Measurements from ENCODE around the gene PRSS27.

Gene PRSS27

DNA sequence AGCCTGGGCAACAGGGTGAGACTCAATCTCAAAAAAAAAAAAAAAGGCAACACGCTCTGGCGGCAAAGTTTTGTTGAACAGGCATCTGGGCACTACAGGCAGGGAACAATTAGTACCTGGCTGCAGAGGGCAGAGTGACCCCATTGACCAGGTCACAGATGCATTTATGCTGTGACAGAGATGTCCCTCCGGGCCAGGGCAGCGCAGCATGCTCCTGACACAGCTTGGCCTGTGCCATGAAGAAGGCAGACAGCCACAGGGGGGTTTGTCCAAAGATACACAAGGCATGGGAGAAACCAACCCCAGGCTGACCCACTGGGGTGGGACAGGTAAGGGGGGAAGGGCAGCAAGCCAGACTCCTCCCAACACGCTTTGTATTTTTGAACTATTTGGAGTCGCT lies 24.7 kb upstream of the PRSS27 start:
- H3K27me3 Mint-ChIP-seq (ENCODE audit: low read depth), result peaks cover 3% of the 10 kb centered on the region
- no peak overlapping the region for H3K27ac Mint-ChIP-seq
- H3K9me3 Mint-ChIP-seq, result no peaks in the 10 kb centered on the region
- peaks cover 4% of the 10 kb centered on the region for H3K4me1 Mint-ChIP-seq
- no peak for TF ChIP-seq CTCF (IDR thresholded peaks at IDR 0.05; ENCODE audit: unreplicated experiment in 3 of 3)
- no peak overlapping the region for H3K4me3 Mint-ChIP-seq
- peaks cover 3% of the 10 kb centered on the region for H3K36me3 Mint-ChIP-seq (ENCODE audit: low read depth)

DNA sequence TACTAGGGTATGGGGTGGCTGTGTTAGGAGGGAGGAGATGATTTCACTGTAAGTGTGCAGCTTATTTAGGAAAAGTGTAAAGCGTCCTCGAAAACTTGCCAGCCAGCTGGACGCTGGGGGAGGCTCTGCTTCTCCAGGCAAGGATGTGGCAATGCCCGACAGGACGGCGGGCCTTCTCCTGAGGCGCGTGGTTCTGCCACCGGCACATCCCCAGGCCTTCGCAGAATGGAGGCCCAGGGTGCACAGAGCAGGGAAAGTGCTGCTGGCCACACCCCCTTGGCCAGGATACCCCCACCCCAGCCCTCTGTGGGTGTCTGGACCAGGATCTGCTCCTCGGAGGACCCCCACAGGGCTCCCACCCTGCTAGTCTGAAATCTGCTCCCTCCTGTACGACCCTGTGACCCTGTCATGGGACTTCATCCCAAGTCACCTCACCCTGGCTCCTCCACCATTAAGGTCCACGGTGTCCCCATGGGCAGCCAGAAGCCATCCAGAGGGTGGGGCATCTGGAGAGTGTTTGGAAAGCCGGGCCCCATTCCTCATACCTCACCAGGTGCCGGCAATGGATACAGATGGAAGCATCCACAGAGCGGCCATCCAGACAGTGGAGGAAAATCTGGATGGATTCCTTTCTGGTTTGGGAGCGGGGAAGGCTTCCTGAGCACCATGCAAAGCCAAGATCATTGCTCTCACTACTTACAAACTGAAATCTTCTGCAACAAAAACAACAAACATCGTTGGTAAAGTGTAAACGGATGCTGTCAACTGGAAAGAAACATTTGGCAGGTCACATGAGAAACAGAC lies 23.2 kb upstream of the PRSS27 start:
- H3K4me3 Mint-ChIP-seq, result peak overlapping the region in 1 of 3 experiments; percentile 14

DNA sequence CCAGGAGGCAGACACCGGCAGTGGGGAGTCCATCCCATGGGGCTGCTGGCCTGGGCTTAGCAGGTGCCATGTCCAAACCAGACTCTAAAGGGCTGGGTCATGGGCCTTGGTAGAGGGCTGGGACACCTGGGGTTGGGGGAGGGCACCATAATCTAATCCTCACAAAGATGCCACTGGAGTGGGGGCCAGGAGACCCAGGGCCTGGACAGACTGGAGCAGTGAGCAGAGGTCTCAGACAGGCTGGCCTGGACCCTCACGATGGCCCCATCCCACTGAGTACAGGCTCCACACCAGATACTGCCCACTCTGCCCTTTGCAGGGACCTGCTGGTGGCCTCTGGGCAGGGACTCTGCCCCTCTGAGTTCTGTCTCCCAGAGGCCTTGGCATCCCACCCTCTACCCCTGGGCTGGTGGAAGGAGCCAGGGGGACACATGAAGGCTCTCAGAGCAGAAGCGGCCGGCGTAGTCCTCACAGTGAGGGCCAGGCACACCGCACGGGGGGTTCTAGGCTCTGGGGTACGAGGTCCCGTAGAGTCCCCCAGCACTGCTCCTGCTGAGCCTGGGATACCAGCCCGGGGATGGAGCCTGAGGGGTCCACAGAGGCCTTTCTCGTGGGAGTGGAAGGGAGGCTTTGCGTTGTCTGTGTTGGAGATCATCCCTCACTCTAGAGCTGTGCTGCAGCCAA lies 22.4 kb upstream of the PRSS27 start:
- TF ChIP-seq CTCF (IDR thresholded peaks at IDR 0.05; ENCODE audit: unreplicated experiment in 3 of 3), result no peak
- no peaks in the 10 kb centered on the region for H3K36me3 Mint-ChIP-seq (ENCODE audit: low read depth)
- H3K9me3 Mint-ChIP-seq, result no peaks in the 10 kb centered on the region
- H3K4me1 Mint-ChIP-seq, result no peaks in the 10 kb centered on the region
- no peak overlapping the region for H3K27ac Mint-ChIP-seq
- H3K4me3 Mint-ChIP-seq, result no peak overlapping the region
- H3K27me3 Mint-ChIP-seq (ENCODE audit: low read depth), result peaks cover 3% of the 10 kb centered on the region

More for the DNA sequence above, 23.2 kb upstream of the PRSS27 start:
- no peaks in the 10 kb centered on the region for H3K4me1 Mint-ChIP-seq
- no peaks in the 10 kb centered on the region for H3K36me3 Mint-ChIP-seq (ENCODE audit: low read depth)
- no peaks in the 10 kb centered on the region for H3K9me3 Mint-ChIP-seq
- no peak overlapping the region for H3K27ac Mint-ChIP-seq
- H3K27me3 Mint-ChIP-seq (ENCODE audit: low read depth), result peaks cover 3% of the 10 kb centered on the region
- no peak for TF ChIP-seq CTCF (IDR thresholded peaks at IDR 0.05; ENCODE audit: unreplicated experiment in 3 of 3)

- Mint-ChIP-seq H3K4me3 (no peak overlapping the region), H3K27ac (no peak overlapping the region), H3K27me3 (ENCODE audit: low read depth) (peaks cover 3% of the 10 kb centered on the region)
Observed at GRCh38 chr16:2741168-2741567, 21.1 kb upstream of the PRSS27 start.

DNA sequence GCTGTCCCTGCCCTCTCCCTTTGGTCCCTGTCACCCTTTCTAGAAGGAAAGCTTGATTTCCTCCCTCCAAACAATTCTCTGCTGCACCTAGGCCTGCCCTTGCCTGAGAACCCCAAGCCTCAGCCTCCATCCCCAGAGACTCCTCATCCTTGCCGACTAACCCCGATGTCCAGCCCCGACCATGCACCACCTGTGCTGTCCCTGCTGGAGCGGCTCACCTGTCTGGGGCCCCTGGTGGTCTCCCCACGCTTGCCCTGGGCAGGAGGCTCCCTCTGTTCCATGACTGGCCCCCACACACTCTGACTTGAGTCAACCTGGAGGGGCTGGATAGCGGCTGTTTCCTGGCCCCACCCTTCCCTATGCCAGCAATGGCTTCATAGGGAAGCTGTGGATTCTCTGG lies 20.5 kb upstream of the PRSS27 start:
- Mint-ChIP-seq H3K27me3 (ENCODE audit: low read depth) (peaks cover 3% of the 10 kb centered on the region), H3K4me1 (no peaks in the 10 kb centered on the region), H3K36me3 (ENCODE audit: low read depth) (no peaks in the 10 kb centered on the region), H3K9me3 (no peaks in the 10 kb centered on the region), H3K27ac (peak overlapping the region in 1 of 3 experiments; percentile 33), H3K4me3 (peak overlapping the region in 1 of 3 experiments; percentile 29)
- no peak for TF ChIP-seq CTCF (IDR thresholded peaks at IDR 0.05; ENCODE audit: unreplicated experiment in 3 of 3)

More at GRCh38 chr16:2741168-2741567, 21.1 kb upstream of the PRSS27 start:
- Mint-ChIP-seq H3K36me3 (ENCODE audit: low read depth) (no peaks in the 10 kb centered on the region), H3K9me3 (no peaks in the 10 kb centered on the region), H3K4me1 (no peaks in the 10 kb centered on the region)
- no peak for TF ChIP-seq CTCF (IDR thresholded peaks at IDR 0.05; ENCODE audit: unreplicated experiment in 3 of 3)

All from nephron (organoid).